HepG2 (cell line): ENCODE data around the gene KIF23.

Experiments
- ESRRA ChIP-seq: sonication (generic); formaldehyde crosslinking; IDR thresholded peaks from 2 replicates; pipeline ENCODE4 v1.5.1; 2020; ENCODE audit warnings: mild to moderate bottlenecking, low read depth, missing genetic modification reagents
- NR3C1 ChIP-seq: sonication (generic); formaldehyde crosslinking; IDR thresholded peaks from 2 replicates; pipeline ENCODE4 v1.4.0; 2020; ENCODE audit warnings: missing genetic modification reagents
- RNF2 ChIP-seq: fragments of 450-650 bp; conservative IDR thresholded peaks from 2 replicates; pipeline ENCODE4 v1.6.1; 2016; ENCODE audit warnings: low read depth
- SETDB1 ChIP-seq: sonication (generic); formaldehyde crosslinking; IDR thresholded peaks from 2 replicates; pipeline ENCODE4 v1.5.1; 2020; ENCODE audit warnings: missing genetic modification reagents, mild to moderate bottlenecking, borderline replicate concordance
- ZNF589 ChIP-seq: sonication (generic); formaldehyde crosslinking; conservative IDR thresholded peaks from 2 replicates; pipeline ENCODE4 v1.8.0; 2022; ENCODE audit warnings: mild to moderate bottlenecking, moderate library complexity, missing genetic modification reagents
- TF ChIP-seq, protein P1 (sequence below): sonication (generic); formaldehyde crosslinking; IDR thresholded peaks from 2 replicates; pipeline ENCODE4 v1.5.0; 2020; ENCODE audit warnings: mild to moderate bottlenecking, missing genetic modification reagents, moderate library complexity

DNA sequence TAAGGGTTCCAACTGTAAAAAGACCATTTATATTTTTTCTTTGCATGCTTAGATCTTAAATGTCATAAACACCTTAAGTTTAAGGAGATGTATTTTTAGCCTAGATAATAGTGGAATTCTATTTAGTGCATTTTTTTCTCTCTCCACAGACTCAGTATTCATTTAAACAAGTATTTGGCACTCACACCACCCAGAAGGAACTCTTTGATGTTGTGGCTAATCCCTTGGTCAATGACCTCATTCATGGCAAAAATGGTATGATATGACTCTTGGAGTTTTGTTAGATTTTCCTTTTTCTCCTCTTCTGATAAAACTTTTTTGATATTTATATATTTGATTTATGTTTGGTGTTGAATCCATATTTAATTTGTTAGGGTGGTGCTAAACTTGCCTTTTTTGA, 7.3 kb downstream of the KIF23 start:
- TF ChIP-seq ESRRA (CRISPR knock-in tag) = no peak
- TF ChIP-seq SETDB1 (CRISPR knock-in tag) = no peak
- TF ChIP-seq, protein P1, sequence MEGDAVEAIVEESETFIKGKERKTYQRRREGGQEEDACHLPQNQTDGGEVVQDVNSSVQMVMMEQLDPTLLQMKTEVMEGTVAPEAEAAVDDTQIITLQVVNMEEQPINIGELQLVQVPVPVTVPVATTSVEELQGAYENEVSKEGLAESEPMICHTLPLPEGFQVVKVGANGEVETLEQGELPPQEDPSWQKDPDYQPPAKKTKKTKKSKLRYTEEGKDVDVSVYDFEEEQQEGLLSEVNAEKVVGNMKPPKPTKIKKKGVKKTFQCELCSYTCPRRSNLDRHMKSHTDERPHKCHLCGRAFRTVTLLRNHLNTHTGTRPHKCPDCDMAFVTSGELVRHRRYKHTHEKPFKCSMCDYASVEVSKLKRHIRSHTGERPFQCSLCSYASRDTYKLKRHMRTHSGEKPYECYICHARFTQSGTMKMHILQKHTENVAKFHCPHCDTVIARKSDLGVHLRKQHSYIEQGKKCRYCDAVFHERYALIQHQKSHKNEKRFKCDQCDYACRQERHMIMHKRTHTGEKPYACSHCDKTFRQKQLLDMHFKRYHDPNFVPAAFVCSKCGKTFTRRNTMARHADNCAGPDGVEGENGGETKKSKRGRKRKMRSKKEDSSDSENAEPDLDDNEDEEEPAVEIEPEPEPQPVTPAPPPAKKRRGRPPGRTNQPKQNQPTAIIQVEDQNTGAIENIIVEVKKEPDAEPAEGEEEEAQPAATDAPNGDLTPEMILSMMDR (CRISPR knock-in tag) = no peak
- no peak for TF ChIP-seq RNF2
- TF ChIP-seq ZNF589 (CRISPR knock-in tag) = no peak
- no peak for TF ChIP-seq NR3C1 (CRISPR knock-in tag)
